Activated CD8-positive, alpha-beta memory T cell treated with anti-CD3 and anti-CD28 coated beads for 48 hours (primary cell): ENCODE results near the gene ZSCAN5B.
"Not testable (repeated sequence)": the region's sequence is repeated elsewhere in the genome, so short reads cannot be mapped to it uniquely, and the experiment has no call there.

Source experiments
- DNase-seq, 3 experiments: peaks; one replicate each; pipeline ENCODE4 v3.0.0-alpha.2; 2020; ENCODE audit warnings: low read depth in 2 of 3, low spot score in 2 of 3

Gene ZSCAN5B

DNA sequence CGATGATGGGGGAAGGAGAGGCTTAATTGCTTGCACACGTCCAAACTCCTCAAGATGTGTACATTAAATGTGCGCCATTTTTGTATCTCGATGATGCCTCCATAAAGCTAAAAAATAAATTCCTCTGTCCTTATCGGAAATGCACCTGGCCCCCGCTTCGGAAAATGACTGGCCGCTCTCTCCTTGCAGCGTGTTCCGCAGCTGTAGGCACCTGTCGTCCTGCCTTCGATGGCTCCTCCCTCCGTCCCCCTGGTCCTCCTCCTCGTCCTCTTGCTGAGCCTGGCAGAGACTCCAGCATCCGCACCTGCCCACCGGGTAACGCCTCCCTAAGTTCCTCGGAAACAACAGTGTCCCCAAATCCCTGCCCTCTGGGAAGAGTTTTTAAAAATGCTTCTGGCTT, 20.7 kb downstream of the ZSCAN5B start:
- DNase-seq = no peak

DNA sequence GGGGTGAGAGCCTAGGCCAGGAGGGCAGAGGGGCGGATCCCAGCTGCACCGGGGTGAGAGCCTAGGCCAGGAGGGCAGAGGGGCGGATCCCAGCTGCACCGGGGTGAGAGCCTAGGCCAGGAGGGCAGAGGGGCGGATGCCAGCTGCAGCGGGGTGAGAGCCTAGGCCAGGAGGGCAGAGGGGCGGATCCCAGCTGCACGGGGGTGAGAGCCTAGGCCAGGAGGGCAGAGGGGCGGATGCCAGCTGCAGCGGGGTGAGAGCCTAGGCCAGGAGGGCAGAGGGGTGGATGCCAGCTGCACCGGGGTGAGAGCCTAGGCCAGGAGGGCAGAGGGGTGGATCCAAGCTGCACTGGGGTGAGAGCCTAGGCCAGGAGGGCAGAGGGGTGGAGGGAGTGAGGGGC, 21.3 kb downstream of the ZSCAN5B start:
- DNase-seq = not testable (repeated sequence)

DNA sequence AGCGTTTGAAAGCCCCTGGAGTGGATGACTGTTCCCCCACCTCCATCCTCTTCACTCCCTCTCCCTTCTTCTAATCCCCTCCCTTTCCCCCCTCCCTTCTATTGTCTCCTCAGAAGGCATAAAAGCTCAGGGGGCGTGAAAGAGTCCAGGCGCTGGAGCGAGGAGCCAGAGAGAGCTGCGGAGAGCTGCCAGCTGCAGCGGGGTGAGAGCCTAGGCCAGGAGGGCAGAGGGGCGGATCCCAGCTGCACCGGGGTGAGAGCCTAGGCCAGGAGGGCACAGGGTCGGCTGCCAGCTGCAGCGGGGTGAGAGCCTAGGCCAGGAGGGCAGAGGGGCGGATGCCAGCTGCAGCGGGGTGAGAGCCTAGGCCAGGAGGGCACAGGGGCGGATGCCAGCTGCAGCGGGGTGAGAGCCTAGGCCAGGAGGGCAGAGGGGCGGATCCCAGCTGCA, 21.7 kb downstream of the ZSCAN5B start, which contains the start of gene GALP:
TSS of gene GALP (plus strand) at position 148 of the 447 bp plus-strand sequence. CDS start 1,101 bp downstream, outside the sequence.
- DNase-seq = not testable (repeated sequence)

DNA sequence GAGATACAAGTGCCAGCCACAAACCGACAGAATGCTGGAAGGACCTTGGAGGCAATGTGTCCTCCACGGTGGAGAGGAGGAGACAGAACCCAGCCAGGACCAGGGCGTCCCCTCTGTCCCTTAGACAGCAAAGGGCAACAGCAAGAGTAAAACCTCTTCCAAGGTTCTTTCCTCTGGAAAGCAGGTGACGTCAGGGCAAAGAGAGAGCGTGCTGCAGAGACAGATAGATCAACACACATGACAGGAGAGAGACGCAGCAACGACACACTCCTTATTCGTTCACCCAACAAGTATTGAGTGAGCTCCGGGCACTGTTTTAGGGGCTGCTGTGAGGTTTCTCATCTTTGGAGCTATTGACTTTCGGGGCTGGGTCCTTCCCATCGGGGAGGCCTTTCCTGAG, 23.0 kb downstream of the ZSCAN5B start:
- no peak for DNase-seq

DNA sequence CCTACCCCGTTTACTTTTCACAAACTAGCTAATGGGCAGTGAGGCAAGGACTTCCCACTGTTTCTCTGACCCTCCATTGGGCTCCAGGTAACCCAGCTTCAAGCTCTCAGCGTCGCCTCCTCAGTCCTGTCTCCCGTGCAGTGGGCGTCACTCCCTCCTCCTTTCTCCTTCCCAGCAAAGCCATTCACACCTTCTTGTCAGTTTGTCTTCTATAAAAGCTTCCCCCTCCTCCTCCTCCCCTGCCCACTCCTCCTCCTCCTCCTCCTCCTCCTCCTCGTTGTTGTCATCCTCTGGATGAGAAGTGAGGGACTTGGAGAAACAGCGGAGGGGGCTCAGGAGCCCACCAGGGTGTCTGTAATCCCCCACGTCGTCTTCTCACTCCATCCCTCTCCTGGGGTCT, 23.5 kb downstream of the ZSCAN5B start:
- no peak for DNase-seq

DNA sequence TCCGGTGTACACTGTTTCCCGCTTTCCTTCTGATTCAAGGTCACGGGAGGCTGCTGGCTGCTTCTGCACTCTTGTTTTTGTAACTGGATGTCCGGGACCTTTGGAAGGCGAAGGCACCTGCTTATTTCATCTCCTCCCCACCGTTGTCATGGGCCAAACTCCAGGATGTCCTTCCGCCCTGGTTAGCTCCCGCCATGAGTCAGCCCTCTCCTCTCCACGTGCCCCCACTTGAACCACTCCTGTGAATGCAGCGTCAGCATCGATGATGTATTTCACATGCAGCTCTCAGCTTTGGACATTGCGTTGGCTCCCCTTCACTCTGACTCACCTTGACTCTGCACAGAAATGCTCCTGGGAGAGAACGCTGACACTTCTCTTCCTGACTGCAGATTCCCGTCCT, 27.3 kb downstream of the ZSCAN5B start:
- no peak for DNase-seq

DNA sequence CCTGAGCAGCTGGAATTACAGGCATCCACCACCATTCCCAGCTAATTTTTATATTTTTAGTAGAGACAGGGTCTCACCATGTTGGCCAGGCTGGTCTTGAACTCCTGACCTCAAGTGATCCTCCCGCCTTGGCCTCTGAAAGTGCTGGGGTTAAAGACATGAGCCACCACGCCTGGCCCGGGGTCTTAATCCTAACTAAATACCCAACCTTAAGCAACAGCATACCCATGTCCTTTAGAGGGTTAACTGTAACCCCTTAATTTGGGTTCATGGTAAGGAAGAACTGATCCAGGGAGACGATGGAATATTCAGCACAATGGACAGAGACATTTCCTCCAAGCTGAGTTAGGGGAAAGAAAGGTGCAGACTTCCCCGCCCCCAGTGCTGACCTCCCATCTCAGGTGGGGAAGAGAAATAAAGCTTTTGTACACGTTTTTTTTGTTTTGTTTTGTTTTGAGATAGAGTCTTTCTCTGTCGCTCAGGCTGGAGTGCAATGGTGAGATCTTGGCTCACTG, 30.5 kb downstream of the ZSCAN5B start:
- DNase-seq = no peak

DNA sequence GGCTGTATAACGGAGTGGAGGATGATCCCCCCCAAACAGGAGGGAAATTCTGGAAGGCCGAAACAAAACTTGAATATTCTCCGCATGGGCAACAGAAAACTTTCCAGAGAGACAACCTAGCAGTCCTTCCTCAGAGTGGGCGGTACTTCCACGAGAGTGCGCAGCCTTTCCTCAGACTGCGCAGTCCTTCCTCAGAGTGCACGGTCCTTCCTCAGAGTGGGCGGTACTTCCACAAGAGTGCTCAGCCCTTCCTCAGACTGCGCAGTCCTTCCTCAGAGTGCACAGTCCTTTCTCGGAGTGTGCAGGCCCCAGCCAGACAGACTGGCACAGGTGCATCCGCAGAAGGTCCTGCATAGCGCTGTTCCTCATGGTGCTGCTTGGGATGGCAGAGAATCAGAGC, 34.5 kb downstream of the ZSCAN5B start:
- DNase-seq = no peak

DNA sequence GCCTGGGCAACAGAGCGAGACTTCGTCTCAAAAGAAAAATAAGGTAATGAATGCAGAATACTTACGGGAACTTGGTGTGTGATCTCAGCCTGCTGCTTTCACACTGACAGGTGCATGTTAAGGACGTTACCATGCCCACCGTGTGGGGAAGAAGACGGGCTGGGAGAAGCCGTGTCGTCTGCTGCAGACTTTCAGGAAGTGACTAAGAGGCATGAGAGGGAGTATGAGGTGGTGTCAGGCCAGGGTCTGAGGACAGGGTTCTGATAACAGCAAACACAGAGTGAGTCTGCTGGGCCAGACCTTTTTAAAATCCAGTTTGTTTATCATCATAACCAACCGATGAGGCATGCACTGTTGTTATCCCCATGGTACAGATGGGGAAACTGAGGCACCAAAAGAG, 35.3 kb downstream of the ZSCAN5B start:
- DNase-seq = no peak

DNA sequence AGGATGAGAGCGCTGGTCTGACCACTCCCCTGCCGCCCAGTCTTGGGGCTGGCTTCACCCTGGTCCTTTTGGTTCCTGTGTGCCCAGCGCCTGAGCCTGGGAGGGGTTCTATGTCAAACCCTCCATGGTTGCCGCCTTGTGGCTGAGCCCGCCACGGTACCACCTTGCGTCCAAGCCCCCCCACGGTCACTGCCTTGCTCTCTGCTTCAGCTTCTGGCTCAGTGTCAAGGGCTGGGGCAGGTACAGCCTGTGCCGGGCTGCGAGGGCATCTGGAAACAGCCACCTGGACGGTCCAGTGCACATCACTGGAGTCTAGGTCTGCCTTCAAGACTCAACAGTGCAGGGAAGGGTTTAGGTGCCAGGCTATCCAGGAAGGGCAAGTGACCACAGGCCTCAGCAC, 36.0 kb downstream of the ZSCAN5B start:
- DNase-seq = no peak

DNA sequence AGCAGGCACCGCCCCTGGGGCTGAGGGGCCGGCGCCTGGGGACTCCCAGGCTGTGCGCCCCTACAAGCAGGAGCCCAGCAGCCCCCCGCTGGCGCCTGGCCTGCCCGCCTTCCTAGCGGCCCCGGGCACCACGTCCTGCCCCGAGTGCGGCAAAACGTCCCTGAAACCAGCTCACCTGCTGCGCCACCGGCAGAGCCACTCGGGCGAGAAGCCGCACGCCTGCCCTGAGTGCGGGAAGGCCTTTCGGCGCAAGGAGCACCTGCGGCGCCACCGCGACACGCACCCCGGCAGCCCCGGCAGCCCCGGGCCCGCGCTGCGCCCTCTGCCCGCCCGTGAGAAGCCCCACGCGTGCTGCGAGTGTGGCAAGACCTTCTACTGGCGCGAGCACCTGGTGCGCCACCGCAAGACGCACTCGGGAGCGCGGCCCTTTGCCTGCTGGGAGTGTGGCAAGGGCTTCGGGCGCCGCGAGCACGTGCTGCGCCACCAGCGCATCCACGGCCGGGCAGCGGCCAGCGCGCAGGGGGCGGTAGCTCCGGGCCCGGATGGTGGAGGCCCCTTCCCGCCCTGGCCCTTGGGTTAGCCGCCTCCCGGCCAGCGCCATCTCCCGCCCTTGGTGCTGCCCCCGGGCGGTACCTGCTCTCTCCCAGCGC, 37.8 kb downstream of the ZSCAN5B start:
- no peak for DNase-seq

DNA sequence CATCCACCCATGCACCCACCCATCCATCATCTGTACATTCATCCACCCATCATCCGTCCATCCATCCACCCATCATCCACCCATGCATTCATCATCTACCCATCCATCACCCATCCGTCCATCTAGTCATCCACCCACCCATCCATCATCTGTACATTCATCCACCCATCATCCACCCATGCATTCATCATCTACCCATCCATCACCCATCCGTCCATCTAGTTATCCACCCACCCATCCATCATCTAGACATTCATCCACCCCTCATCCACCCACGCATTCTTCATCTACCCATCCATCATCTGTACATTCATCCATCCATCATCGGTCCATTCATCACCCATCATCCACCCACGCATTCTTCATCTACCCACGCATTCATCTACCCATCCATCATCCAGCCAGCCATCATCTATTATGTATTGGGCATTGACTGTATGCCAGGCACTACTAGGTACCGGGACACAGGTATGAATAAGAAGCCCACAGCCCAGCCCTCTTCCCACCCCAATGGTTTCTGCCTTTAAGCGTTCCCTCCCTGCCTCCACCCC, 38.5 kb downstream of the ZSCAN5B start:
- no peak for DNase-seq

DNA sequence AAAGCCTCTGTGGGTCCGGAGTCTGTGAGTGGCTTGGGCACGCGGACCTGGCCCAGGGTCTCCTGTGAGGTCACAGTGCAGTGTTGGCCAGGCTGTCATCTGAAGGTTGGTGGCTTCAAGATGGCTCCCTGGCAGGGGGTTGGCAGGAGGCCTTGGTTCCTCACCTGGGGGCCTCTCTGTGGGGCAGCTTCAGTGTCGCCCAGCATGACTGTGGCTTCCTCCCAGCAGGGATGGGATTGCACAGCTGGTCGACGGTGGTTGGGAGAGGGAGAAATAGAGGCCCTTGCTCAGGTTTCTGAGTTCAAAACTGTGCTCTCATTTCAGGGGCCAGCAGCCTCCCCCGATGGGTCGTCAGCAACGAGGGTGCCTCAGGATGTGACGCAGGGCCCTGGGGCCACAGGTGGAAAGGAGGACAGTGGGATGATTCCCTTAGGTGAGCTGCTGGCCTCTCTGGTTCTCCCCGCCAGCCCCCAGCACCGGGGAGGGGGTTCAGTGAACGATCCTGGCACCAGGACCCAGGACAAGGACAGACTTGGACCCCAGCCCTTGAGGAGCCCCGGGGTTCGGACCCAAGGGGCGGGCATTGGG, 39.3 kb downstream of the ZSCAN5B start:
- no peak for DNase-seq

DNA sequence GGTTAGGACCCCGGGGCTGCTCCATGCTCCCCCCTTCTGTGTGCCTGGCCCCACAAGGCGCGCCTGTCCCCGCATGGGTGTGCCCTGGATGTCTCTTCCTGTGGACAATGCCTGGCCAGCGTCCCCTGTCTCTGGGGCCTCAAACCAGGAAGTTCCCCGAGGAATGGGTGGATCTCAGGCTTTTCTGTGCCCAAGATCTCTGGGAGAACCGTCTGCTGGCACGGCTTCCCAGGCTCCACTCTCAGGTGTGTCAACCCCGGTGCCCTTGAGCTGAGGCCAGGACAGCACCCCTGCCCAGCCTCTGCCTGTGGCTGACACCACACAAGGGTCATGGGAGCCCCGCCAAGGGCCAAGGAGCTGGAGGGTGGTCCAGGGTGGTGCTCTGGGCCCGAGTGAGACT, 40.8 kb downstream of the ZSCAN5B start:
- no peak for DNase-seq

DNA sequence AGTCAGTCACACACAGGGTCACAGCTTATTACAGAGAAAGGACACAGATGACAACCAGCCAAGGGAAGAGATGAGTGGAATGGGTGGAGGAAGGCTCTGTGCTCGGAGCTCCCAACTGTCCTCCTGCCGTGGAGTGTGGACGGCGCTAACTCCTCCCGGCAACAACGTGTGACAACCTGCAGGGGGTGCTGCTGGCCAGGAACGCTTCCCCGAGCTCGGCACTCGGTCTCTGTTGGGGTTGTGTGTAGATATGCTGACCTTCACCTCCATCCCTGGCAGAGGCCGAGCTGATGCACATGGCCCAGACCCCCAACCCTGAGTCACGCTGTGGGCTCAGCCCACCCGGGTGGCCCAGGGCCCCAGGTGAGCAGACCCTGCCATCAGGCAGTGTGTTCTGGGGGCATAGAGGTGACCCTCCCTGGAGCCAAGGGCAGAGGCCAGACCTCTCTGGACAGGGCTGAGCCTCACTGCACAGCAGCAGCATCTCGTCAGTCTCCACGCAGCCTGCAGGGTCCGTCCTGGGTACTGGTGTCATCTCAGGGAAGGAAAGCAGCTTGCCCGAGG, 42.4 kb downstream of the ZSCAN5B start:
- no peak for DNase-seq

DNA sequence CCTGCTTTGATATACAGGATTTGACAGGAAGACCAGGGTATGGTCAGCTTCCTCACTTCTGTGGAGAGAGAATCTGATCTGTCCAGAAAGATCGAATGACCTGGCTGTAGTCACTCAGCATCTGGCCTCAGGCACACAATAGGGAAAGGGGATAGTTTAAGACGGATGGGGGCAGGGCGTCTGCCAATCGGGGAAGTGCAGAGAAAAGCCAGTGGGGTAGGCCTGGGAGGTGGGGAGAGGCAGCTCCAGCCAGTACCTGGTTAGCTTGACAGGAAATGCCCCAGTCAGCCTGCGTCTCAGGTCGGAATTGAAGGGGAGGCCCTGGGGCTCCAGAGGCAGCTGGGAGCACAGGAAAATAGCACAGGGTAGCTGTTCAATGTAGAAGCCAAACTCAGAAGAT, 44.1 kb downstream of the ZSCAN5B start:
- DNase-seq = no peak

DNA sequence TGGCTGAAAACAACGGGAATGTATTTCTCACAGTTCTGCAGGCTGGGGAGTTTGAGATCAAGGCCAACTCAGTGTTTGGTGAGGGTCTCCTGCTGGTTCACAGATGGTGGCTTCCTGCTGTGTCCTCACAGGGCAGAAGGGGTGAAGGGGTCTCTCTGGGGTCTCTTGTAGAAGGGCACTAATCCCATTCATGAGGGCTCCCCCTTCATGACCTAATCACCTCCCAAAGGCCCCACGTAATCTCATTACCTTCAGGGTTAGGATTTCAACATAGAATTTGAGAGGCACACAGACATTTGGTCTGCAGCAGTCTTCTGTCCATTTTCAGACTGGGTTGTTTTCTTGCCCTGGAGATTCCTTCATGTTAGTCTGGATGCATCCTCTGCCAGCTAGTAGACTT, 44.9 kb downstream of the ZSCAN5B start:
- DNase-seq = no peak

DNA sequence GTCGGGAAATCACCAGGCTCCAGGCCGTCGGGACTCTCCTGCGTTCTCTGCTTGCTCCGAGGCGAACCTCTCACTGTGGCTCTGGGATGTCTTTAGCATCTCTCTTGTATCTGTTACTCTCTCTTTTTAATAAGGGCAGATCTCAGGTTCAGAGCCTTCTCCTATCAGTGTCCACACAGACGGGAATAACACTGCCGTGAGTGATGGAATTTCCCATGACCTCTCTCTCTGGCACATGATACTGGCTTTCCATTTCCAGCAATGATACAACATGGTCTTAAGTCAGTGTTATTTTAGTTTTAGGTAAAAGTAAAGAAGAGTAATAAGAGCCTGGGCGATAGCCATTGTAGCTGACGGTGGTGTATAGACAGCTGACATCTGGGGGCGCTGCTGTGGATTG, 47.2 kb downstream of the ZSCAN5B start:
- DNase-seq = no peak

DNA sequence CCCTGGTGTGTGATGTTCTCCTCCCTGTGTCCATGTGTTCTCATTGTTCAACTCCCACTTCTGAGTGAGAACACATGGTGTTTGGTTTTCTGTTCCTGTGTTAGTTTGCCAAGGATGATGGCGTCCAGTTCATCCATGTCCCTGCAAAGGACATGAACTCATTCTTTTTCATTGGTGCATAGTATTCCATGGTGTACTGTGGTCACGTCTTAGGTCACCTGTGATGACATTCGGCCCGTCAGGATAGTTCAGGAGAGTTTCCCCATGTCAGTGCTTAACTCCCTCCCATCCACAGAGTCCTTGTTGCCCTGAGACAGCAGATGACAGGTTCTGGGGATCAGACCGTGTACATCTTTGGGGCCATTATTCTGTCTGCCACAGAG, 47.9 kb downstream of the ZSCAN5B start:
- DNase-seq = no peak

DNA sequence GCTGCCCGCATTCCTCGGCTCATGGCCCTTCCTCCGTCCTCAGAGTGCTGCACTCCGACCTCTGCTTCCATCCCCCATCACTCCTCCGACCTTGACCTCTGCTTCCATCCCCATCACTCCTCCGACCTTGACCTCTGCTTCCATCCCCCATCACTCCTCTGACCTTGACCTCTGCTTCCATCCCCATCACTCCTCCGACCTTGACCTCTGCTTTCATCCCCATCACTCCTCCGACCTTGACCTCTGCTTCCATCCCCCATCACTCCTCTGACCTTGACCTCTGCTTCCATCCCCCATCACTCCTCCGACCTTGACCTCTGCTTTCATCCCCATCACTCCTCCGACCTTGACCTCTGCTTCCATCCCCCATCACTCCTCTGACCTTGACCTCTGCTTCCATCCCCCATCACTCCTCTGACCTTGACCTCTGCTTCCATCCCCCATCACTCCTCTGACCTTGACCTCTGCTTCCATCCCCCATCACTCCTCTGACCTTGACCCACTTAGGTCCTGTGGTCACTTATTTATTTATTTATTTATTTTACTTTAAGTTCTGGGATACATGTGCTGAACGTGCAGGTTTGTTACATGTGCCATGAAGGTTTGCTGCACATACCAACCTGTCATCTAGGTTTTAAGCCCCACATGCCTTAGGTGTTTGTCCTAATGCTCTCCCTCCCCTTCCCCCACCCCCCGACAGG, 48.5 kb downstream of the ZSCAN5B start:
- DNase-seq = not testable (repeated sequence)

DNA sequence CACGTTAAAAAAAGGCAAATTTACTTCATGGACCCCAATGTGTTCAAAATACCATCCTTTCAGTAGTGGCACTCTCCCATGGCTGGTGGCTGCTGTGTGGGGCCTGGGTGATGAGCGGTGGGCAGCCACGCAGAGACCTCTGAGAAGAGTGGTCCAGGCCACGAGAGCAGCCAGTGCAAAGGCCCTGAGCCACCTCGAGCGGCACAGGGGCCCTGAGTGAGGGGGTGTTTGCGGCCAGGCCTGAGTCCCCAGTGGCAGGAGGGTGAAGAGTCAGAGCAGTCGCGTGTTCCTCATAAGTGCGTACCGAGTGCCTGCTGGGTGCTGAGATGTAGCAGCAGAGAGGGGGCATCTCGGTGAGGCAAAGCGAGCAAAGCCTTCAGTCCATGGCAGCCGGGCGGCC, 49.5 kb downstream of the ZSCAN5B start:
- DNase-seq = no peak

DNA sequence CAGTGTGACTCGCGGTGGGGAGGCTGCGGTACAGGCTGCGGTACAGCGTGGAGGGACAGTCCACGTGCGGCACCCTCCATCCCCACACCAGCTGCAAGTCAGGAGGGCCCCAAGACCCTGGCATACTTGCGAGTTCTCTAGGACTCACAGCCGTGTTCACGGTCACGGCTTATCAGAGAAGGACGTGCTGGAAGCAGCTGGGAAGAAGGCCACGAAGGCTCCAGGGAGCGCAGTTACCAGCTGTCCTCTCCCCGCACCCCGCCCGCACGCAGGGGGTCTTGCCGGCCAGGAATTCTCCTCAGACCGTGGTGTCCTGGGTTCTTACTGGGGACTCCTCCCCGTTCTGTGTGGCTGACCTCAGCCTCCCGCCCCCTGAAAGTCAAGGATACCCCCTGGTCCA, 50.3 kb downstream of the ZSCAN5B start:
- no peak for DNase-seq
